Left forelimb (tissue), 1 donor: ENCODE results near the gene CD207.
"Not testable (repeated sequence)": the region's sequence is repeated elsewhere in the genome, so short reads cannot be mapped to it uniquely, and the experiment has no call there.

Source experiments
- DNase-seq: peaks from one replicate; pipeline ENCODE4 v3.0.0-alpha.2; 2018; ENCODE audit warnings: low spot score

Gene CD207

GRCh38 chr2:70828914-70829824, 6.4 kb downstream of the CD207 start:
- no peak for DNase-seq

GRCh38 chr2:70828115-70828514, 7.5 kb downstream of the CD207 start:
- no peak for DNase-seq

DNA sequence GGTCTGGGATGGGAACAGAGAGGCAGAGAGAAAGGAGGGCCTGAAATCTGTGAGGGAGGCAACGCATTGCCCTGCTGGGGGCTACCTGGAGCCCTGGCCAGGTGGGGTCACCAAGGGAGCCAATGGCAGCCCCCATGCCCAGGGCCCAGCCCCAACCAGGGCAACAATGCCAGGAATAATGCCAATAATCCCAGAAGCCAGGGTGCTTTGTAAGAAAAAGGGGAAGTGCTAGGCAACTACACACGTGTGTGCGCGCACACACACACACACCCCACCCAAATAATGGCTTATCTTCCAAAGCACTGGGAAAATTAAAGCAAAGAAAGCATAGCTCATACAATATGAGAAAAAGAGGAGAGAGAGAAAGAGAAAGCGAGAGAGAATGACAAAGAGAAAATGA, 8.2 kb downstream of the CD207 start:
- DNase-seq, result no peak

DNA sequence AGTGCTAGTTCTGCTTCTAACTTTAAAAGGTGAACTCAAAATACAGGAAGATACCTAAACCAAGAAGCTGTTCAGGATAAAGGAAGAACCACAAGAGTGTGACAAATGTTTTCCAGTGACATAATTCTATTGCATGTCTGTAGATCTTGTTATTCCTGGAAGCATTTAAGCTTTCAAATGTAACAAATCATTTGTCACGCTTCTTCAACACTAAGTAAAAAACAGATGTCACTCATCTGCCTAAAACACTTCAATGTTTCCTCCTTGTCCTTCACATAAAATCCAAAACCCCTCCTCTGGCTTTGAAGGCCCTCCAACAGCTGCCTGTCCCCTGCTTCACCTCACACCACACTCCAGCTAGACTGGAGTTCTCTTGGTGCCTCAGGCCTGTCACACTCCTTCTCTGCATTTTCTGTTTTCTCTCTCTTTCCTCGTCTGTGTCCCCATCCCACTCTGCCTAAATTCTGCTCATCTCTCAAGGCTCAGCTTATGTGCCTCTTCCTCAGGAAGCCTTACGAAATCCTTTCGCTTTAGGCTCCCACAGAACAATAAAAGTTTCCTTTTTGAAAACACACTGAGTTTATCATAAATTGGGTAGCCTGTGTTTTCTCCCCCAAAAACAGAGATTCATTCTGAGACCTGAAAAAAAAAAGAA, 8.8 kb downstream of the CD207 start:
- no peak for DNase-seq

DNA sequence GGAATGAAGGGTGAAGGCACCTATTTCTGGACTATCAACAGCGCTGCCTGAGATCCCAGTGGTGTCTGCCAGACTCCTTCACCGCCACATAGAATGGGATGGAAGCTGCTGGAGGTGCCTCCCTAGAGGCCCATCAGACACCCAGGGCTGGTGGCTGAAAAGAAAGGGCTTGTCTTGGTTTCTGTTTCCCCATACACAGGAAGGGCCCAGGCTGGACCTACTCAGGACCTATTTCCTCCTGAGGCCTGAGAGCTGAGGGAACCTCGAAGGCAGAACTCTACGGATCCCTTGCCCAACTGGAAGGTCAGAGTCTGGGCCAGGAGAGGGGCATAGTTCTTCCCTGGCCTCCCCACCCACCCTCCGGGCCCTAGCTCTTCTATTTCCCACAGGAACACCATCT, 12.4 kb downstream of the CD207 start:
- DNase-seq, result no peak

DNA sequence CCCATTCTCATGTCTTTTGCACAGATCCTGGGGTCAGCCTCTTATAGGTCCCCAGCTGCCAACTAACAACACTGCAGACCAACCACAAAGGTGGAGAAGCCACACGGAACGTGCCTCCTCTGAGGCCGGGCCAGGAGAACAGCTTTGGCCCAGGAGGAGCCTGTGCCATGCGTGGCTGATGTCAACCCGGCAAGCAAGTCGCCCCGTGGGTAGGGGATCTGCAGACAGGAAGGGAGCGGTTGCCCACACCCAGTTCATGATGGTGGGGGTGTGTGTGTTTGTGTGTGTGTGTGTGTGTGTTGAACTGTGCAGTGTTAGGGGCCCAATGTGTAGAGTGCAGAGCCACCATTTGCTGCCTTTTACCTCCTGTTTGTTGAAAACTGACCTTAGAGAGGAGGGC, 12.8 kb downstream of the CD207 start:
- DNase-seq, result no peak

DNA sequence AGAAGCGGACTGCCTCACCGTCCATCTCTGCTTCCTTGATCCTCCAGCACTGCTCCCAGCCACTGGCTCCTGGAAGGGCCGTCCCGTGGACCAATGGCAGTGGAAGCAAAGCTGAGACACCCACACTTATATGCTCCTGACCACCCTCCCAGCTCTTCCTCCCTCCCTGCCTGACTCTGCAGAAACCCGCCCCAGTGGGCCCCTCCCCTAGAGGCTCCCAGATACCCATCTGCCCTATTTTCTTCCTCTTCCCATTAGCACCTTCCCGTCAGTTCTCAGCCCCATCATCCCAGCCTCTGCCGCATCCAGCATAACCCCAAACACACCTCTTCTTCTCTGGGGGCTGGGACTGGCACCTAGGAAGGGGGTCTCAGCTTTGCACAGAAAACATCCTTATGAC, 15.1 kb downstream of the CD207 start, which contains the start of gene CLEC4F:
Gene CLEC4F (minus strand): TSS at position 101 of the 400 bp plus-strand sequence. CDS start 76 bp downstream, at position 25.
- DNase-seq, result no peak

DNA sequence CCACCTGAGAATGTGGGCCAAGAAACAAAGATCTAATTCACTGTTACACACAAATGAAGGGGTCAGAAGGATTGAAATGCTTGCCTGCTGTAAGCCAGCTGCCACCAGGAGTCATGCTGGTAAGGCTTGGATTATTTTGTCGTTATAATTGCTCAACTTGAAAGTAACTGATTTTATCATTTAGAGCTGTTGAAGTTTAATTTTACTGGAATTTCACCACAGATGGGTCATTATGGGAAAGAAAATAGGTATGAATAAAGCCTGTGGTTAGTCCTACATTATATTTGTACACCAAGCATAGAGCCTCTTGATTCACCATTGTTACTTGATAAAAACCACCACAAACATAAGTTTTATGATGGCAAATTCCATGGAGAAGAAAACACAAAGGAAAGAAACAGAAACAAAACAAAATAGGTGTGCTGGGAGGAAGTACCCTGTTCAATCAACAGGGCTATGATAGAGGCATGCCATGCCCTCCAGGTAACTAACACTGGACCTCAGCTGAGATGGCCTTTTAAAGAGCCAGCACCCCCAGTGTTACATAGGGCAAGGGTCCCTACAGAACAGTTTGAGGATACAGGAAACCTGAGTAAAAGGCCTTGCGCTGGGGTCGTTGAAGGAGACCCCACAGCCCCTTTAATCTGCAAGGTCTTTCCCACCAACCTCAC, 18.2 kb downstream of the CD207 start:
- no peak for DNase-seq

DNA sequence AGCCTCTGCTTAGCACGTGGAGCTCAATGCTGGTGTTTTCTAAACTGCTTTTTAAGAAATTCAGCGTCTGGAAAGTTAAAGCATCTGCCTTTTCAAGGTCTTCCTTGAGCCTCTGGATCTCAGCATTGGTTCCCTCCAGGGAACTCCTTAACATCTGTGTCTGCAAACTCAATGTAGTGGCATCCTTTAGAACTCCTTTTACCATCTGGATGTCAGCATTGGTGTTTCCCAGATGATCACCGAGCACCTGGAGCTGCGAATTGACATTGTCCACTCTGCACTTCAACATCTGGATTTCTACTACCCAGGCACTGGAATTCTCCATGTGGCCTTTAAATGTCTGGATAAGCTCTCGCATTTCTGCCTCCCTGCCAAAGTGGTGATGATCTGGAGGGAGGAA, 18.9 kb downstream of the CD207 start:
- no peak for DNase-seq

DNA sequence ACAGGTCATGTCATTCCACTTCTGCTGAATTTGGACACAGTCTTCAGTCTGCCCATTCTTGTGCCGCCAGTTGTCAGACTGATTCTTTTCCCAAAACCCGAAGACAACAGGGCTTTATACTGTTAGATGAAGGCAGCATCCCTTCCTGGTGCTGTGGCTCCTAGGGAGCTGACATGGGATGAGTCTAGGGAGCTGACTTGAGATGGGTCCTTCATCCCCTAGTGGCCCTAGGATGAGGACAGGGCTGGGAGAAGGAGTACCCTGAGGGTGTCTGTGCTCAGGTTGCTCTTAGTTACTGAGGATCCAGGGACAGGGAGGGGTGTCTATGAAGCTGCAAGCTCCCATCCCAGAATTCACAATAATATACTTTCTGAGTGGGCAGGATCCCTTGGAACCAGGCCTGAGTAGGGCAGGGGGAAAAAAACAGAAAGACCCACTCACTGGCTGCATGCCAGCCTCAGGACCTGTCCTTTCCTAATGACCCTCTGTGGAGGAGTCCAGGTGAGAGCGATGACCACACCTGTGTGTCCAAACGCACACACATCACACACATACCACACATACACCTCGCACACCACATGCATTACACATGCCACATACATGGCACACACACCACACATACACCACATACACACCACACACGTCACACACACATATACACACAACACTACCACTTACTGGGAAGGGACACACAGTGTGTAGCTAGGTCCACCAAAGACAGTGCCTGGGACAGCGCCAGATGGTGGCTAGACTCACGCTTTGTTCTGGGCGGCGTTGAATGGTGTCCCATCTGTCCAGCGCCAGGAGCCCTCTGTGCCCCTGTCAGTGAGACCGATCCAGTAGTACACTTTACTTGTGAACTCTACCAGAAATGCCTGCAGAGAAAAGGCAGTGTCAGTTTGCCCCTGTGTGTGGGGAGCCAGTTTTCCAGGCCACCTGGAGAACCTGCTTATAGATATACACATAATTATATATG, 26.3 kb downstream of the CD207 start:
- DNase-seq, result no peak

DNA sequence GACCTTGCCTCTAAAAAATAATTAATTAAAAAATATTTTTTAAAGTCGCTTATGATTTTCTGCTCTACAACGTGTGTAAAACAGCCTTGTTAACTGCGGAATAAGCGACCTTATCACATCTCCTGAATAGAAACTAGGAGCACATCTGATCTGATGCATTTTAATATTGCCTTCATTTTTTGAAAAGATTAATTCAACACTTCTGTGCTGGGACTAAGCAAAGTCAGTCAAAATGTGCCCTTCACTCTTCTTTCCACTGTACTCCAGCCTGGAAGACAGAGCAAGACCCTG, 27.8 kb downstream of the CD207 start:
- DNase-seq, result no peak

DNA sequence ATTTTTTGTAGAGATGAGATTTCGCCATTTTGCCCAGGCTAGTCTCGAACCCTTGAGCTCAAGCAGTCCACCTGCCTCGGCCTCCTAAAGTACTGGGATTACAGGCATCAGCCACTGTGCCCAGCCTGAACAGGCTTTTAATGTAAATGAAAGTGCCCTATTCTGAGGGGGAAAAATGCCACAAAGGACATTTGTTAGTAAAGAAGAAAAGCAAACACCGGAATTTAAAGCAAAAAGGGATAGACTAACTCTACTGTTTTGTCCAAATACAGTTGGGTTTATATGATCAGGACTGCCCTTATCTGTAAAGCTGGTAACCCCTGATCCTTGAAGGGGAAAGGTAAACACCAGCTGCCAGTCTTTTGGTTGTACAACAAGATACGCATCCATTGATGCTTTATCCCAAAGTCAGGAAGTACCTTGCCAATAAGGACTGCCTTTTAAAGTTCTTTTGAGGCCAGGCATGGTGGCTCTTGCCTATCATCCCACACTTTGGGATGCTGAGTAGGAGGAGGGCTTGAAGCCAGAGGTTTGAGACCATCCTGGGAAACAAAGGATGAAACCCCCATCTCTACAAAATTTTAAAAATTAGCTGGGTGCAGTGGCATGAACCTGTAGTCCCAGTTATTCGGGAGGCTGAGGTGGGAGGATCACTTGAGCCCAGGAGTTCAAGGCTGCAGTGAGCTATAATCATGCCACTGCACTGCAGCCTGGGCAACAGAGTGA, 28.4 kb downstream of the CD207 start:
- DNase-seq, result no peak

- DNase-seq, result no peak
These were observed 29.0 kb downstream of the CD207 start for GRCh38 chr2:70806620-70807019.

DNA sequence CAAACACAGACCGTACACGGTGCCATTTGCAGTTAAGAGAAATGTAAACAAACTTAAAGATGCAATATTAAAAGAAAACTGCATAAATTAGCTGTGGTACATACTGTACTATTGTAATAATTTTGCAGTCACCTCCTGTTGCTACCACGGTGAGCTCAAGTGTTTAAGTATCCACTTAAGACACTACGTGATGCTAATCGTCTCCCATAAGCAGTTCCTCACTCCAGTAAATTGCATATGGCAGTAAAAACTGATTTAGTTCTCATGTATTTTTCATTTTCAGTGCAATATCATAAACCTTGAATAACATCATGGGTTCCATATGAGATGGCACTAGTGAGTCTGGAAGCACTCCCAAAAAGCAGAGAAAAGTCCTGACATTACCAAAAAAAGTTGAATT, 29.6 kb downstream of the CD207 start:
- DNase-seq, result no peak

GRCh38 chr2:70801607-70802263, 33.9 kb downstream of the CD207 start:
- DNase-seq, result no peak

DNA sequence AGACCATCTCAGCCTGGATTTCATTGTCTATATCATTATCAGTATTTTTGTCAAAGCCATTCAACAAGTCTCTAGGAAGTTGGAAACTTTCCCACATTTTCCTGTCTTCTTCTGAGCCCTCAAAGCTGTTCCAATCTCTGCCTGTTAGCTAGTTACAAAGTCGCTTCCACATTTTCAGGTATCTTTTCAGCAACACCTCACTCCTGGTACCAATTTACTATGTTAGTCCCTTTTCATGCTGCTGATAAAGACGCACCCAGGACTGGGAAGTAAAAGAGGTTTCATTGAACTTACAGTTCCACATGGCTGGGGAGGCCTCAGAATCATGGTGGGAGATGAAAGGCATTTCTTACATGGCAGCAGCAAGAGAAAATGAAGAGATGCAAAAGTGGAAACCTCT, 35.9 kb downstream of the CD207 start:
- no peak for DNase-seq

DNA sequence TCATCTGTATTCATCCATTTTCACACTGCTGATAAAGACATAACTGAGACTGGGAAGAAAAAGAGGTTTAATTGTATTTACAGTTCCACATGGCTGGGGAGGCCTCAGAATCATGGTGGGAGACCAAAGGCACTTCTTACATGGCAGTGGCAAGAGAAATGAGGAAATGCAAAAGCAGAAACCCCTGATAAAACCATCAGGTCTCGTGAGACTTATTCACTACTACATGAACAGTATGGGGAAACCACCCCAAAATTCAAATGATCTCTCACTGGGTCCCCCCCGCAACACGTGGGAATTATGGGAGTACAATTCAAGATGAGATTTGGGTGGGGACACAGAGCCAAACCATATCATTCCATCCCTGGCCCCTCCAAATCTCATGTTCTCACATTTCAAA, 37.6 kb downstream of the CD207 start:
- DNase-seq, result not testable (repeated sequence)

- DNase-seq, result no peak
These were observed 38.1 kb downstream of the CD207 start for GRCh38 chr2:70797506-70797905.

- DNase-seq, result no peak
These were observed 39.4 kb downstream of the CD207 start for GRCh38 chr2:70796262-70796661.

DNA sequence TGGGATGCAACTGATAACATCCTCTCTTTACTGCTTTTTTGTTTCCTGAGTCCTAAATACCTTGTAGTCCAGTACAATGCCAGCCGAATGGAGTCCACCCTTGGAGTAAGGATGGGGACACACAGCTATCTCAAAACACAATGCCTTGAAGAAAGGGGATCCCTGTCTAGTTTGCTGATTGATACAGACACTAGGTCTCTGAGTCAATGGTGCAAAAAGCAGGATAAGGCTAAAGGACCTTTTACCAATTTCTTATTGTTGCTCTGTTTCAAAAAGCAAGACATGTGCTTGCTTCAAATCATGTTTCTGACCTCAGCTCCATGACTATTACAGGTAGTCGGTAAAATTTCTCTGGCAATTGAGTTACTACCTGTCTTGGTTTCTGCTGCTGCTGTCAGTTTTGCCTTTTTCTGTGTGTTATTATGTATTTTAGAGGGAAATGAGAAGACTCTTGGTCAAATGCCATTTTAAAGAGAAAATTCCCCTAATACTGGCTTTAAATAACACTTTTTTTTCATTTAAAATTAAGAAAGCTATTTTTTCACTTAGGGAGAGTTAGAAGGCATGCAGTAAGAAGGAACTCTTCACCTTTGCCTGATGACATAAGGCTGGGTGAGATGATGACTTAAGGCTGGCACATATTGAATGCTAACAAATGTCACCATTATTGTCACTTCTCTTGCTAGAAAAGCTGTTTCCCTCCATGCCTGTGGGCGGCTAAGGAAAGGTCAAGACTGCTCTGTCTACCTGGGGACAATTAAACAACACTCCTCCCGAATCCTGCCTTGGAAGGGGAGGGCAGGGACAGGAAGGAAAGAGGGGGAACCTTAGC, 40.2 kb downstream of the CD207 start:
- DNase-seq, result no peak
